ENCODE data around the gene CPB2.

CPB2 gene

GRCh38 chr13:46032341-46032740, 72.5 kb downstream of the CPB2 start:
- Histone ChIP-seq H3K9ac (ENCODE audit: low read depth, low read length) (no peak overlapping the region), H3K9me3 (ENCODE audit: insufficient read depth, low read length, severe bottlenecking) (peaks cover 4% of the 10 kb centered on the region), H3K36me3 (ENCODE audit: insufficient read depth, low read length) (peaks cover 26% of the 10 kb centered on the region; the same call in 1 of the 2 replicates), H3K27me3 (ENCODE audit: insufficient read depth, low read length, poor library complexity) (no peaks in the 10 kb centered on the region), H3K4me2 (ENCODE audit: insufficient read depth, low read length) (no peak overlapping the region), H3K4me3 (ENCODE audit: low read depth in 1 of 2, low read length in 2 of 2) (no peak overlapping the region), H3K27ac (ENCODE audit: low read length) (no peak overlapping the region), H2AFZ (ENCODE audit: low read depth, low read length) (no peak overlapping the region), H3K79me2 (ENCODE audit: insufficient read depth, low read length) (peaks cover 73% of the 10 kb centered on the region), H3K4me1 (ENCODE audit: insufficient read depth, low read length) (no peaks in the 10 kb centered on the region), H4K20me1 (ENCODE audit: insufficient read depth, low read length) (no peaks in the 10 kb centered on the region; the same call in 1 of the 2 replicates)
- TF ChIP-seq CTCF (IDR thresholded peaks at IDR 0.05; ENCODE audit: borderline replicate concordance, extremely low read depth, low read length, poor library complexity, severe bottlenecking) (no peak), EZH2 (IDR thresholded peaks at IDR 0.05; ENCODE audit: borderline replicate concordance, low read depth, low read length, severe bottlenecking) (no peak)
- ATAC-seq (ENCODE audit: insufficient read depth, low read depth) (no peak), DNase-seq (no peak)

GRCh38 chr13:46031581-46032263, 73.1 kb downstream of the CPB2 start:
- no peaks in the 10 kb centered on the region for H3K27me3 ChIP-seq (ENCODE audit: insufficient read depth, low read length, poor library complexity)
- DNase-seq (no peak), ATAC-seq (ENCODE audit: insufficient read depth, low read depth) (no peak)
- H3K9ac ChIP-seq (ENCODE audit: low read depth, low read length), result no peak overlapping the region
- H3K27ac ChIP-seq (ENCODE audit: low read length), result no peak overlapping the region
- H3K9me3 ChIP-seq (ENCODE audit: insufficient read depth, low read length, severe bottlenecking), result peaks cover 4% of the 10 kb centered on the region
- H3K4me2 ChIP-seq (ENCODE audit: insufficient read depth, low read length), result no peak overlapping the region
- no peak overlapping the region for H3K4me3 ChIP-seq (ENCODE audit: low read depth in 1 of 2, low read length in 2 of 2)
- peaks cover 76% of the 10 kb centered on the region for H3K79me2 ChIP-seq (ENCODE audit: insufficient read depth, low read length)
- TF ChIP-seq EZH2 (IDR thresholded peaks at IDR 0.05; ENCODE audit: borderline replicate concordance, low read depth, low read length, severe bottlenecking) (no peak), CTCF (IDR thresholded peaks at IDR 0.05; ENCODE audit: borderline replicate concordance, extremely low read depth, low read length, poor library complexity, severe bottlenecking) (no peak)
- H3K4me1 ChIP-seq (ENCODE audit: insufficient read depth, low read length), result no peaks in the 10 kb centered on the region
- H3K36me3 ChIP-seq (ENCODE audit: insufficient read depth, low read length), result peaks cover 23% of the 10 kb centered on the region; the same call in 1 of the 2 replicates
- no peaks in the 10 kb centered on the region; the same call in 1 of the 2 replicates for H4K20me1 ChIP-seq (ENCODE audit: insufficient read depth, low read length)
- no peak overlapping the region for H2AFZ ChIP-seq (ENCODE audit: low read depth, low read length)

GRCh38 chr13:46025157-46025556, 79.7 kb downstream of the CPB2 start:
- DNase-seq, result no peak
- ATAC-seq (ENCODE audit: insufficient read depth, low read depth), result no peak

More at GRCh38 chr13:46025157-46025556, 79.7 kb downstream of the CPB2 start:
- Histone ChIP-seq H3K9me3 (ENCODE audit: insufficient read depth, low read length, severe bottlenecking) (no peaks in the 10 kb centered on the region), H3K4me3 (ENCODE audit: low read depth in 1 of 2, low read length in 2 of 2) (no peak overlapping the region), H3K79me2 (ENCODE audit: insufficient read depth, low read length) (peaks cover 58% of the 10 kb centered on the region), H3K9ac (ENCODE audit: low read depth, low read length) (no peak overlapping the region), H3K27me3 (ENCODE audit: insufficient read depth, low read length, poor library complexity) (no peaks in the 10 kb centered on the region), H3K36me3 (ENCODE audit: insufficient read depth, low read length) (peaks cover 14% of the 10 kb centered on the region), H3K27ac (ENCODE audit: low read length) (no peak overlapping the region), H2AFZ (ENCODE audit: low read depth, low read length) (no peak overlapping the region), H4K20me1 (ENCODE audit: insufficient read depth, low read length) (peaks cover 4% of the 10 kb centered on the region; the same call in 1 of the 2 replicates), H3K4me2 (ENCODE audit: insufficient read depth, low read length) (no peak overlapping the region), H3K4me1 (ENCODE audit: insufficient read depth, low read length) (no peaks in the 10 kb centered on the region)
- TF ChIP-seq CTCF (IDR thresholded peaks at IDR 0.05; ENCODE audit: borderline replicate concordance, extremely low read depth, low read length, poor library complexity, severe bottlenecking) (no peak), EZH2 (IDR thresholded peaks at IDR 0.05; ENCODE audit: borderline replicate concordance, low read depth, low read length, severe bottlenecking) (no peak)

All from DND-41 (cell line).